Fibroblast of skin of scalp (primary cell): Measurements from ENCODE around the gene BEND5.

Source experiments
- DNase-seq: peaks from one replicate; pipeline ENCODE4 v3.0.0-alpha.2; 2013

The BEND5 gene

GRCh38 chr1:48679859-48680258, 96.8 kb downstream of the BEND5 start:
- DNase-seq = no peak

- DNase-seq = no peak
Measured at GRCh38 chr1:48678710-48679505, 97.8 kb downstream of the BEND5 start.
